Measurements from ENCODE around the gene KIAA1328. TPM values are rescaled to one million over a fixed set of nuclear protein-coding genes. Genes with fewer than 3 reads are reported as not detected.
A peak's percentile ranks its signal among the peaks of the same experiment; 100 is the strongest.

KIAA1328 gene
- total RNA-seq, 1 experiment from 2014 or later = 2.5 TPM

DNA sequence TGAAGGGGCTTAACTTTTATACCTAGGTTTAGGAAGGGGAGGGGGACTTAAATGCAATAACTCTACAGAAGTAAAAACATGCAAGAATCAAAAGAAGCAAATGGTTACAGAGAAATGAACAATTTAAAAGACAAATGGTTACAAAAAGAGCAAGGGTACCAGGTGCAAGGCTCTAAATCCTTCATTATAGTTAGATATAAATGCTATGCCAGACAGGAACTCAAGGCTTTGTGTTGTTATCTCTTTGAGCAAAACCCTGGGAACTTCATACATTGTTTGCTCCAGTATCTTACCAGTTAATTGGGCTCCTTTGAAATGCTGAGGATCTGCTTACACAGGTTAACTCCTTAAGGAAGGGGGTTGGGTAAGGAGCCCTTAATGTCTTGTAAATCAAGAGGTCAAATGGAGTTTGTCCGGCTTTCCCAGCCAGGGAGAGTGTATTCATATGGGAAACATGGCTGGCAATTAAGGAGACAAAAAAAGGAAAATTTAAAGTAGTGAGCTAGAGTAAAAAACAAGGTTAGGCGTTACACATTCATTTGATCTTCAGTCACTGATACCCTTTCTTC, 389.2 kb downstream of the KIAA1328 start:
- DNase-seq (ENCODE audit: low spot score) = no peak

DNA sequence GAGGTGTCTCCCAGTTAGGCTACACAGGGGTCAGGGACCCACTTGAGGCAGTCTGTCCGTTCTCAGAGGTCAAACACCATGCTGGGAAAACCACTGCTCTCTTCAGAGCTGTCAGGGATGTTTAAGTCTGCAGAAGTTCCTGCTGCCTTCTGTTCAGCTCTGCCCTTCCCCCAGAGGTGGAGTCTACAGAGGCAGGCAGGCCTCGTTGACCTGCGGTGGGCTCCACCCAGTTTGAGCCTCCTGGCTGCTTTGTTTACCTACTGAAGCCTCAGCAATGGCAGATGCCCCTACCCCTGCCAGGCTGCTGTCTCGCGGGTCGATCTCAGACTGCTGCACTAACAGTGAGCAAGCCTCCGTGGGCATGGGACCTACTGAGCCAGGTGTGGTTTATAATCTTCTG, 390.3 kb downstream of the KIAA1328 start:
- no peak for DNase-seq (ENCODE audit: low spot score)

DNA sequence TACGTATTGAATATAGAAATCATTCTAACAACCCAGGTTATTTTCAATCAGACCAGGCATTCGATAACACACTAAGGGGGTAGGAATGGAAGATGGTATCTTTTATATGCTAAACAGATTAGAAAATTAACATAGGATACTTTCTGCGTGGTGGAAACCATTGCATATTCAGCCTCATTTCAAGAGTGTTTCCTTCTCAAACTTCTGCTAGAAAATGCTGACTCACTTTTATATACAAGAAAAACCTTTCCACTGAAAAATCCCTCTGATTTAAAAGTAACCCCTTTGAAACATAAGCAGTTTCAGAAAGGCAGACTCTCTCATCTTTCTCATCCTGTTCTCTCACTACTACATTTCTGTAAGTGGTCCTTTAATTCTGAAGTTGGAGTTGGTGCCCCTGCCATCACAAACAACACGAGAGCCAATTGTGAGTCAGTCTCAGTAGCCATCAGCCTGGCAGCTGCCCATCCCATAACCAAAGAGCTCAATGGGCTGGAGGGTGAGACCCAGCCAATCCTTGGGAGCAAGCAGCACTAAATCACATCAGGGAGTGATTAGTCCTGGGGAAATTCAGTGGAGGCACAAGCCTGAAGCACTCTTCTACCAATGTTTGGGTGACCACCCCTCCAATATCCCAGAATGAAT, 393.5 kb downstream of the KIAA1328 start:
- DNase-seq (ENCODE audit: low spot score) = no peak

DNA sequence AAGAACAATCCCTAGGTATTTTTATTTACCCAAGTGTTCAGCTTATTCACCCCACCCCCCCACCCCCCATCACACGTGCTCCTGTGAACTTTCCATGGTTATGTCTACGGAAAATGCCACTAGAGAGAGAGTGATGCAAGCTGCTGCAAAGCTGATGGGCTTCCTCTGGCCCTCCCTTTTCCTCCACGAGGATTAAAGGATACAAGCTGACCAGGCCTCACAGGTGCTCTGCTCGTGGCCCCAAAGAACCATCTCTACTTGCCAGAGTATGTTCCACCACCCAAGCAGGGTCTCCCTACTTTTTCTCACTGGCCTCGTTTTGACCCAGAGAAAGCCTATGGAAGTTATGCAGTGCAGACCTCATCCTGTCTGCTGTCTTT, 394.1 kb downstream of the KIAA1328 start:
- DNase-seq (ENCODE audit: low spot score) = no peak

DNA sequence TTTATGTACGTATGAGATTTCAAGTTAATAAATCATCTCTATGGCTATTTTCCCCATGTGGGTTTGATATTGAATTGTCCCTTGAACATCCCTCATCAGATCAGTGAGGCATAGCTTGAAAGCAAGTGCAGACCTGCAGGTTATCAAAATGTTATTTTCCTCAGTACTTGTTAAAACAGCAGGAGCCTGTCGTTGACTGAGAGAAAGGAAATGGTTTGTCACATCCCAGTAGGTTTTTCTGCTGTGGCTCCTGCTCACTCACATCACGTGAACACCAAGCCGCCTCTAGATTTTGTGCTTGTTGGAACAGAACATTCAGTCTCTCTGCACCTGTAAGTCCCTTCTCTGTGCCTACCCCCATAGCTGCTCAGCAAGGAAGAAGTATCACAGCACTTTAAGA, 396.4 kb downstream of the KIAA1328 start:
- no peak for DNase-seq (ENCODE audit: low spot score)

DNA sequence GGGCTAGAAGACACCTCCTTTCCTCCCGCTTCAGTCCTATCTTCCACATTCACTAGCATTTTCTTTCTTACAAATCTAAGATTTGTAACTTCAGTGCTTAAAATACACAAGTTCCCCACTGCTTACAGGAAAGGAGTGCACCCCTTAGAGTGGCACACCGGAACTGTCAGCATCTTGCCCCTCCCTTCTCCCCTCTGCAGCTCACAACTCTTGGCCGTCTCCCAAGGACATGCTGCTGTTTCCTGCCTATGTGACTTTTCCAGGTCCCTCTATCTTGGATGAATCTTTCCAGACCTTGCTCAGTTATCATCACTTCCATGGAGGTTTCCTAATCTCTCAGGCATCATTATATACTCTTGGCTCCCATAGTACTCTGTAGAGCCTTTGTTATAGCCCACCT, 401.8 kb downstream of the KIAA1328 start:
- DNase-seq (ENCODE audit: low spot score) = no peak

DNA sequence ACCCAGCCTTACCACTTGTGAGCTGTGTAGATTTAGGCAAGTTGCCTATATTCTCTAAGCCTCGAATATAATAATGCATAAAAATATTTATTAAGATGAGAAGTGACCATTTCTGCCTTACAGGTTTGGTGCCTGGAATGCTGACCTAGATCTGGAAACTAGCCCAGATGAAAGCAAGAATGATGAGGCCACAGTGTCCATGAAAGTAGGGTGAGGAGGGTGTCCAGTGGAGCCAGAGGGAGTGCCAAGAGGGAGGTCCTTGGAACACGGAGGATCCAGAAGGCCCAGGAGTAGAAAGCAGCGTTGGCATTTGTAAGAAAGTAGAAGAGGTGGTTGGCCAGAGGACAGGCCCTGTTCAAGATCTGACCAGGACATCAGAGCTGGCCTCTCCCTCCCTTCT, 402.3 kb downstream of the KIAA1328 start:
- DNase-seq (ENCODE audit: low spot score) = no peak

DNA sequence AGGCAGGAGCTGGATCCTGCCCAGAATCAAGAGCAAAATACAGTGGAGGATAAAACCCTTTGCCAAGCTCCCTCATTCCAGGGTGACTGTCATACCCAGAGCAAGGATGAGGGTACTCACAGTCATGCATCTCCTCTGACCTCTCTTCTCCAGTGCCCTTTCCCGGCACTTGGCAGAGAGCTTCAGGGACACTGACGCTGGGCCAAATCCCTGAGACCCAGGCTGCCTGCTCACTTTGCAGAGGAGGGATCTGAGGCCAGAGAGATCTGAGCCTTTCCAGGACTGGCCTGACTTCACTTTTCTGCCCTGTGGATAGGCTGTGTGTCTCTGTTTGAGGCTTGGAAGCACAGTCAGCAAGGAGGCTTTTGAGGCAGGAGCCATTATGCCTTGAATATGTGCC, 406.7 kb downstream of the KIAA1328 start:
- DNase-seq (ENCODE audit: low spot score) = no peak

DNA sequence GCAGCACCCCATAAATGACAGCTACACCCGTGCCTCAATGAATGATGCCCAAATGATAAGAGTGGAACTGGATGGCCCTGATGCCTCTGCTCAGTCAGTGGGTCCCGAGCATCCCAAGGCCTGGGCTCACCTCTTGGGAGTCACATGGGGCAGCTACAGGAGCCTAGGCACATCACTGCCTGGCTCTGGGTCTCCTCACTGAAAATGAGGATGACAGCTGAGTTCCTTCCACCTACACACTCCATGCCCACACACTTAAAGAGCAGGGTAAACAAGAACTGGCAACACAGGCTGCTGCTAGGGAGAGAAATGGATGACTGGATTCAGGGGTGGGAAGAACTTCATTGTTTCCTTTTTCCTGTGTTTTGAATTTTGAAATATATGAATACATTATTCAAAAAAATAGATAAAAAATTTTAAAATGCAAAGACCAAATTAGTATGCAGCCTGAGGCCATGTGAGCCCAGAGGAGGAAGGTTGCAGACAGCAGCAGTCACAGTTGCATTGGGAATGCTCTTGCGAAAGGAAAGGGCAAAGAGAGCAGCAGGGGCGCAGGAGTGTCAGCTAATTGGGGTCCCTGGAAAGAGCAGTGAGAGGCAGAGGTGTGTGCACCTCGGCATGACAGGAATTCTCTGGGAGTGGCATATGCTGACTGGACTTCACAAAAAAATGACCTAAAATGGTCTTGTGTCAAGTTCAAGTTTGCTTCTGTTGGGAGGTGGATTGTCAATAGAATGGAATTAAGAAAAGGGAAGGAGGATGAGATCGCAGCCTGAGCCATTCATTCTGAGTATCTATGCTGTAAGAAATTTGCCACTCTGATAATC, 409.6 kb downstream of the KIAA1328 start:
- DNase-seq (ENCODE audit: low spot score) = no peak

DNA sequence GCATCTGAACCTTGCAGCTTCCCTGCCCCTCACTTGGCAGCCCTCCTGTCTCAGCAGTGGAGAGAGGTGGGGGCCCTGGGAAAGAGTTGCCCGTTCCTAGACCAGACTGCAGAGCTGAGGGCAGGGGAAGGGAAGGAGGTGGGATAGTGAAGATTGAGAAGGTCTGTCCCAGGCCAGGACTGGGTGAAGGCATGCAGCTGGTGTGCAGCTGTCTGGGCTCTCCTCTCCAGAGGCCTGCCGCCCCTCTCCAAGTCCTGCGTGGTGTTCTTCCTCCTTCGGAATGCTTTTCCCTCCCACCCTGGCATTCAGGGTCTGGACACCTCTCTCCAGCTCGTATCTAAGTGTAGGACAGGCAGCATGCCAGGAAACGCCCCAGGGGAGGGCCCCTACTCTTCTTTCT, 413.2 kb downstream of the KIAA1328 start:
- no peak for DNase-seq (ENCODE audit: low spot score)

DNA sequence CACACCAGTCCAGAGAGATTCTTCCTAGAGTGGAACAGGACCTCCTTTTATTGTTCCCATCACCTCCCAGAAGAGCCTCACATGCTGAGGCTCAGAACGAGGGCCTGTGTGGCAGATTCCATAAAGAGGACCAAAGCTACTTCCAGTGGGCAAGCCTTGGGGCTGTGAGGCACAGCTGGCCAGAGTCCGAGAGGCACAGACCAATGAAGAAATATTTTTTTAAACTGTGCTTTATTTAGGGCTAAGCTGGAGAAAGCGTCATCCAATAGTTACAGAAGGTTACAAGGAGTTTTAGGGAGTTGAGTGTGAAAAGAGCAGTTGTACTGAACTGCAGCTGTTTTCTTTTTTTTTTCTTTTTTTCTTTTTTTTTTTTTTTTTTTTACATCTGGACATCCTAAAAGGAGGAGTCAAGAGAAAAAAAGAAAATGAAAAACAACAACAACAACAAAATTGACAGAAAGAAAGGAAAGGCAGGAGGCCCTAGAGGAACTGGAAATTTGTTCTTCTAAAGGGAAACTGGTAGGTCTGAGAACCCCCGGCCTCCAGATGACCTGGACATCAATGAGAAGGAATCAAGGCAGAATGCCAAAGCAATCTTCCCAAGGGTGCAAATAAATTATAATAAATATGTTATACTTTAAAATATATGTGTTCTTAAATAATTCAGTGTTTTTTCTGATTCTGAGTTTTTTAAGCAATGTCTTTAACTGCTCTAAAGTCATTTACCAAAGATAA, 414.1 kb downstream of the KIAA1328 start:
- no peak for DNase-seq (ENCODE audit: low spot score)

DNA sequence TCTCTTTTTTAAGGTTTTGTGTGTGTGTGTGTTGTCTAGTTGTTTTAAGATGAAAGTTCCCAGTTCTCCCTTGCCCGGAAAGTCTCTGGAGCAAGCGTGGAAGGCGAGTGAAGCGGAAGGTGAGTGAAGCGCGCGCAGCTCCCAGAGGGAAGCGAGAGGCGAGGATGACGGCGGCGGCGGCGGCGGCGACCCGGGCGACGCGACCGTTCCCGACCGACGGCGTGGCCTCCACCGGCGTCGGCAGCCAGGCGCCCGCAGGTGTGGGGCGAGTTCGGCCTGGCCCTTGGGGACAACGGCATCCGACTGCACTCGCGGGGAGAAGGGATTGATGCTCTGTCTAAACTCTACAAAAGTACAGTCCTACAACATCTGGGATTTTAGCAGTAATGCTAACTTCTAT, 414.8 kb downstream of the KIAA1328 start:
- DNase-seq (ENCODE audit: low spot score) = no peak

DNA sequence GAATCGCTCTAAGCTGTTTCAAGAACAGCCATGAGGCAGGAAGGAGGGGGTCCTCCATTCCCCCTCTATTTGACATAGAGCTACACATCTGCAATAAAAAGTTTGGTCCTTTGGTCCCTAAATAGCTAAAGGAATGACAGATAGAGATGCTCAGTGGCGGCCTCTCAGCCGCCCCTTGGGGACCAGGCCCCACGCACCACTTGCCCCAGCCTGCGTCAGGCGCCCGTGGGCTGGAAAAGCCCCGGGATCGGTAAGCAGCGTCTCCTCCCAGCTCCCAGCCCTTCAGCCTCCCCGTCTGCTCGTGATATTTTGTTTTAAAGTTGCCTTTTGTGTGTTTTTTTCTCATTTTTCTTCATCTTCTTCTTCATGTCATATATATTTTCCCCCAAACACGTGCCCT, 415.7 kb downstream of the KIAA1328 start:
- no peak for DNase-seq (ENCODE audit: low spot score)

DNA sequence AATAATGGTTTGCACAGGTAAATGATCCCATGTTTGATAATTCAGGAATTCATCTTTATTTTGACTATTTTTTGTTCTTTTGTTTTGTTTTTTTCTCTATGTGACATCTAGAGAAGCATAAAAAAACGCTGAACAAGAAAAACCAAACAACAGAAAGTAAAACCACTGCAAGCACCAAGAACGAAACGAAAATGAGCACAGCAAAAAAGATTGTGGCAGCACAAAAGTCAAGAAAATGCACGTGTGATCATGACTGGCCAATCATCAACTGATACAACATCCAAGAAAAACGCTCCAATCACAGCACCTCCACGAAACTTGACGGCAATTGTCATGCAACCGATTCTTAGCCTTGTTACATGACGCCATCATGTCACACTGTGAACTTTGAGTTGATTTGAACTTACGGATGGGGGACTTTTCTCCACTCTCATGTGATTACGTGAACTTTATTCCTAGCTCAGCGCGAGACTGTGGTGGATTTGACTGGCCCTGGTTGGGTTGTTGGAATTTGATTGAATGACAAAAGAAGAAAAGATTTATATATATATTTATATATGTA, 417.9 kb downstream of the KIAA1328 start:
- DNase-seq (ENCODE audit: low spot score) = no peak

DNA sequence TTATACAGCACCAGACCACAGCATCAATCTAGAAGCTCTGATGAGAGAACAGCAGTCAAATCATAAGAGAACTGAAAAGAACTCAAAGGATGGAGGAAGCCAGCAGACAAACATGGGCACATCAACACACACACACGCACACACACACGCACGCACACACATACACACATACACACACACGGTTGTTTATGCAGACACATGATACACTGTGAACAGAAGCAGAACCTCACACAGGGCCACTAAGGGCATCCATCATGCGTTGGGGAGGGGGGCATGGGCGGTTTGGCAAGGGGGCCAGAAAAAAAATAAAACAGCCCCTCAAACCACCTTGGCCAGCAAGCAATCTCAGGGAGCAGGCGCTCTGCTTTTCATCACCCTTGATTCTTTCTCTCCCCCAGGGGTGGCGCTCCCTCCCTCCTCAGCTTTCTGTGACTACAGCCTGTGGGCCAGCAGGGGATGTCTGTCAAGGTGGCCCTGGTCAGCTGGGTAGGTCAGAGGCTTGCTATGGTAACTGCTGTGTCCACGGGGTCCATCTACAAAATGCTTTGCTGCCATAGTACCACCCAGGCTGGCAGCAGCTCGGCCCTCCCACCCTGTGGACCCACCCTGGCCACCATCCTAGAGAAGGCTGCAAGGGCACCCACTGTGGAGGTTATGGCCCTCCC, 418.7 kb downstream of the KIAA1328 start:
- DNase-seq (ENCODE audit: low spot score) = no peak

DNA sequence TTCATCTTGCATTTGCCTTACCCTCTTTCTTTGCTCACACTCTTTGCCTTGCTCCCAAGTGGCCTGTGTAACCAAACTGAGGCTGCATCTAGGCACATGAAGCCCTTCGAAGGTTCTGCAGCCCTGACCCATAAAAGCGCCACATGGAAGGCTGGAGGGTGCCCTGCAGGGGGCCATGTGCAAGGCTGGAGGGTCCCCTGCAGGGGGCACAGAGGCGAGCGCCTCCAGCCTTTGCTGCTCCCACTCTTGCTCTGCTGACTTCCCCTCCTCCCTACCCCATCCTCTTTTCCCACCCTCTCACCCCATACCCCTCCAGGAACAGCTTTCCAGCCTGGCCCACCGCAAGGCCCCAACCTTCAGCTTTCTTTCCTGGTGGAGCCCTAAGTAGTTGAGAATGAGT, 419.4 kb downstream of the KIAA1328 start:
- DNase-seq (ENCODE audit: low spot score) = no peak

DNA sequence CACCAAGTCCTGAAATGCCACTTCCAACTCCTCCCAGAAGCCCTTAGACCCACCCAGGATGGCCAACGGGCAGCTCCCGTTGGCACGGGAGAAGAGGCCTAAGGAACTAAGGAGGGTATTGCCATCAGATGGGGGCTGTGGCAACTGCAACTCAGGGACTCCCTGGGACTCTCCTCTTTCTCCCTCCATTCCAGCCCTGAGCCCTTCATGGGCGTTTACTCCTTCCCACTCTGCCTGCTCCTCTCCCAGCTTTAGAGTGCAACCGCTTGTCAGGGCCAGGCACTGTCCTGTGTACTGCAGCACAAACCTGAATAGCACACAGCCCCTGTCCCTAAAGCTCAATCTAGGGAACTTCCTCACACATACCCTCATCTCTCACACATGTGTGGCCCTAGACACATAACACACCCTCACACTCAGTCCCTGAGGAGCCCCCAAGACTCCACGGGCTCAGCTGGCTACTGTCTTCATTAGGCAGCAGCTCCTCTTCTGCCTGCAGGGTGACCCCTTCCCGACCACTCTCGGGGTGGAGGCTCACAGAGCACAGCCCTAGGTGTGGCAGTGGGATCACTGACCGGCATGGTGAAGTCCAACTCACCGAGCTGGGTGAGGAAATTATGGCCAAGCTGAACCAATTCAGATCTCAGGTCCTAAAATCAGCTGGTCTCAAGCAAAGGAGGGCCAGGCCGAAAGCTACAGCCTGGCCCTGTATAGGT, 420.4 kb downstream of the KIAA1328 start:
- no peak for DNase-seq (ENCODE audit: low spot score)

DNA sequence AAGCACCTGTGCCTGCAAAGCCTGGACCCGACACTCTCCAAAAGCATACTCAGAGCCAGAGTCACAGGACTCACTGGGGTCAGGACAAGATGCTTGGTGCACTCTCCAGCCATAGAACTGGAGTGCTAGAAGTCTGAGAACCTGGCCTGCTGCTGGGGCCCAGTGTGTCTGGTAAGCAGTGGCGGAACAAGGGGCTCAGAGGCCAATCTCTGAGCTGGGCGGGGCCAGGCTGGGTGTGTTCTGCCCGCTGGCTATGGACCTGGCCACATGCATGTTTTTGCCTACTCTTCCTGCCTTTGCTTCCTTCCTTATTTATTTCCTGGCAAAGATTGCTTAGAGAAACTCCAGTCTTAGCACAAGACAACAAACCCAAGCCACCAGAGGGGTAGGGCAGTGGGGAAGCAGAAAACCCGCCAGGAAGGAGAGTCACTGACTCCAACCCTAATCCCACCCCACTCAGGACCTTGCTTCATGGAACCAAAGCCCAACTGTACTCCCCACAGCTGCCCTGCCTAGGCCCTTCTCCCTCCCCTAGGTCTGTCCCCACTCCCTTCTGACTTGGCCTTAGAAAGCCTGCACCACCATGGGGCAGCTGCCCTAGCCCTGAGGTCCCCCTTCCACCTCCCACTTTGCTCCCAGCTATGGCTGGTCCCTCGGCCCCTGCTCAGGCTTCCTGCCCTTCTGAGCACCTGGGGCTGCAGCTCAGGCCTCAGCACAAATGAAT, 421.1 kb downstream of the KIAA1328 start:
- DNase-seq (ENCODE audit: low spot score) = no peak

DNA sequence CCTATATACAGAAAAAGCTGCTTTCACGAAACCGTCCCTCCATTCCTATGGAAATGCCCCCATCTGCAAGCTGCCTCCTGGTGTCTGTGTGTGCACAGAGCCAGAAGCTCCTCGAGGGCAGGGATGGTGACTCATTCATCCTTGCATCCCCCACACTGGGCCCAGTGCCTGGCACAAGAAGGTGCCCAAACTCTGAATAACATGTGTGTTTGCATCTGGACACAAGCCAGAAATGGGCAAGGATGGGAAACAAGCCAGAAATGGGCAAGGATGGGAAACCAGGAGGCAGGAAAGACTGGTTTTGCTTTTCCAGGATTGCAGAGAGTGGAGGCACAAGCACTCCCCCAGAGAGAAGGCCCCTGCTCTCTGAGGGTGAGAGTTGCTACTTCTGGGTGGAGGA, 422.8 kb downstream of the KIAA1328 start:
- DNase-seq (ENCODE audit: low spot score) = peak; percentile 17

DNA sequence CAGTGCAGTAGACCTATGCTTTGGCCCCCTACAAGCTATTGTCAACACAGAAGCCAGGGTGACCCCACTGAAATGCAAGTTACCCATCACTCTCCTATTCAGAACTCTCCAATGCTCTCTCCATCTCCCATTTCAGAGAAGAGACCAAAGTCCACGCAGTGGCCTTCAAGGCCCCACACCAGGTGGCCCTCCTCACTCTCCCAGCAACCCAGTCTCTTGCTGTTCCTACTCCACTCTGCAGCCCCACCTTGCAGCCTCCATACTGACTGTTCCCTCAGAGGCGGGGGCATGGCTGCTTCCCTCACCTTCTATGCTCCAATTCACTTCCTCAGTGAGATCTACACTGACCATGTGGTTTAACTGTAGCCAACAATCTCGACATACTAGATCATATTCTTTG, 423.4 kb downstream of the KIAA1328 start:
- DNase-seq (ENCODE audit: low spot score) = no peak

Data from H4 (cell line).